GM19397 (cell line): ENCODE data around the gene ATP6V1A.

Experiments
- ATAC-seq: cut with Tn5 transposase; IDR thresholded peaks from one replicate; pipeline ENCODE4 v1.9.1; 2021; ENCODE audit warnings: mild to moderate bottlenecking, moderate library complexity; ENCODE audit not compliant: unreplicated experiment

Gene ATP6V1A

GRCh38 chr3:113745756-113746547 lies 883 bp upstream of the ATP6V1A start, which contains the start of gene NAA50:
TSS of gene NAA50 (minus strand) at chr3:113746249. CDS start at chr3:113745949, 300 bp downstream.
- ATAC-seq, result peak; percentile 59

GRCh38 chr3:113747283-113748046 lies 630 bp downstream of the ATP6V1A start:
- ATAC-seq, result peak; percentile 3

- no peak for ATAC-seq
Measured at GRCh38 chr3:113751141-113751540, 4.3 kb downstream of the ATP6V1A start.

GRCh38 chr3:113753376-113753985 lies 6.6 kb downstream of the ATP6V1A start:
- no peak for ATAC-seq

GRCh38 chr3:113754494-113755159 lies 7.8 kb downstream of the ATP6V1A start:
- no peak for ATAC-seq

- no peak for ATAC-seq
Measured at GRCh38 chr3:113758389-113759024, 11.7 kb downstream of the ATP6V1A start.

GRCh38 chr3:113764698-113765097 lies 17.9 kb downstream of the ATP6V1A start:
- ATAC-seq, result no peak

GRCh38 chr3:113769551-113769950 lies 22.7 kb downstream of the ATP6V1A start:
- ATAC-seq, result peak; percentile 52

- ATAC-seq, result no peak
Measured at GRCh38 chr3:113771993-113772392, 25.2 kb downstream of the ATP6V1A start.

GRCh38 chr3:113773381-113773780 lies 26.5 kb downstream of the ATP6V1A start:
- no peak for ATAC-seq

- no peak for ATAC-seq
Measured at GRCh38 chr3:113775516-113775915, 28.7 kb downstream of the ATP6V1A start.

- ATAC-seq, result no peak
Measured at GRCh38 chr3:113776564-113776963, 29.7 kb downstream of the ATP6V1A start.

GRCh38 chr3:113783463-113783862 lies 36.6 kb downstream of the ATP6V1A start:
- no peak for ATAC-seq

GRCh38 chr3:113783980-113784379 lies 37.1 kb downstream of the ATP6V1A start:
- ATAC-seq, result no peak

- ATAC-seq, result no peak
Measured at GRCh38 chr3:113791381-113791780, 44.5 kb downstream of the ATP6V1A start.

- ATAC-seq, result no peak
Measured at GRCh38 chr3:113794526-113794925, 47.7 kb downstream of the ATP6V1A start.

GRCh38 chr3:113795693-113796092 lies 48.9 kb downstream of the ATP6V1A start:
- ATAC-seq, result no peak

GRCh38 chr3:113802795-113803455 lies 56.1 kb downstream of the ATP6V1A start:
- ATAC-seq, result no peak

GRCh38 chr3:113804661-113805060 lies 57.8 kb downstream of the ATP6V1A start:
- no peak for ATAC-seq

GRCh38 chr3:113805249-113805648 lies 58.4 kb downstream of the ATP6V1A start:
- no peak for ATAC-seq
